DOHH2 (cell line): Measurements from ENCODE around the gene OGFOD1.

Experiments
- CTCF ChIP-seq: fragments of 200-600 bp; sonication (generic); IDR thresholded peaks from one replicate; pipeline ENCODE4 v1.5.1; 2014; ENCODE audit warnings: antibody characterized with exemption, mild to moderate bottlenecking, low read depth, low read length; ENCODE audit not compliant: poor library complexity, severe bottlenecking
- EZH2phosphoT487 ChIP-seq: fragments of 200-600 bp; sonication (generic); IDR thresholded peaks from 2 replicates; pipeline ENCODE4 v1.6.1; 2017; ENCODE audit warnings: borderline replicate concordance, mild to moderate bottlenecking, antibody characterized with exemption, low read length, moderate library complexity, mixed read lengths

- no peak for TF ChIP-seq EZH2phosphoT487
- TF ChIP-seq CTCF, result no peak
These were observed 37.0 kb upstream of the OGFOD1 start for GRCh38 chr16:56414366-56414765.
